Ureter (tissue), 1 donor: ENCODE results near the gene SPN. TPM values are rescaled to one million over a fixed set of nuclear protein-coding genes. Genes with fewer than 3 reads are reported as not detected.
"Not testable (repeated sequence)": the region's sequence is repeated elsewhere in the genome, so short reads cannot be mapped to it uniquely, and the experiment has no call there.

ENCODE experiments used
- DNase-seq: peaks from one replicate; pipeline ENCODE4 v3.0.0-alpha.2; 2020; ENCODE audit warnings: low spot score
- total RNA-seq: library from RNA; stranded (reverse); gene quantifications from one replicate; pipeline ENCODE4 v1.2.4, GENCODE V29; 2023
- donor health status: DM: yes; HTN: yes; CAD: no.

Gene SPN
- total RNA-seq, 1 donor from 2014 or later, result 4.2 TPM

DNA sequence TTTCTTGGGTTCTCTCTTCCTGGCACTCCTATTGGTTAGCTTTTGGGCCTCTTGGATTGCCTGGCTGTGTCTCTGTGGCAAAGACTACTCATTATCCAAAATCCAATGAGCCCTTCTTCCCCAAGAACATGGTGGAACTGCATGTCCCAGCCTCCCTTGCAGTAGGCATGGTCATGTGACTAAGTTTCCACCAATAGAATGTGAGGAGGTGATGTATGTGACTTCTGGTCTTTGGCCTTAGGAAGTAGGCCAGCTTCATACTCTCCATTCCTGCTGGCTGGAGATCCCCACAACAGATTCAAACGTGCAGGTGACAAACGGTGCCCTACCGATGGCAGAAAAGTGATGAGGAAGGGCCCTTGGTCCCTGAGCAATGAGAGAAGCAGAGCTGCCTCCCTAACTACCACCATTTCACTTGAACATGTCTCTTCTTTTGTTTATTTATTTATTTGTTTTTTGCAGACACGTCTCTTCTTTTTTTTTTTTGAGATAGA lies 17.3 kb upstream of the SPN start:
- DNase-seq, result no peak

DNA sequence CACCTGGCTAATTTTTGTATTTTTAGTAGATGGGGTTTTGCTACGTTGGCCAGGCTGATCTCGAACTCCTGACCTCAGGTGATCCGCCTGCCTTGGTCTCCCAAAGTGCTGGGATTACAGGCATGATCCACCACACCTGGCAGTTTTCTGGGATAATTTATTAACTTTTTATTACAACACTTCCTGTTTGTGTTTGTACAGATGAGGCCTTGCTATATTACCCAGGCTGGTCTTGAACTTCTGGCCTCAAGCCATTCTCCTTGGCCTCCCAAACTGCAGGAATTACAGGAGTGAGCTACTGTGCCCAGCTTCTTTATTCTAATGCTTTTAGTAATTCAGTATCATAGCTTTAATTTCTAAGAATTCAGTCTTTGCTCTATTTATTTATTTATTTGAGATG lies 16.1 kb upstream of the SPN start:
- no peak for DNase-seq

DNA sequence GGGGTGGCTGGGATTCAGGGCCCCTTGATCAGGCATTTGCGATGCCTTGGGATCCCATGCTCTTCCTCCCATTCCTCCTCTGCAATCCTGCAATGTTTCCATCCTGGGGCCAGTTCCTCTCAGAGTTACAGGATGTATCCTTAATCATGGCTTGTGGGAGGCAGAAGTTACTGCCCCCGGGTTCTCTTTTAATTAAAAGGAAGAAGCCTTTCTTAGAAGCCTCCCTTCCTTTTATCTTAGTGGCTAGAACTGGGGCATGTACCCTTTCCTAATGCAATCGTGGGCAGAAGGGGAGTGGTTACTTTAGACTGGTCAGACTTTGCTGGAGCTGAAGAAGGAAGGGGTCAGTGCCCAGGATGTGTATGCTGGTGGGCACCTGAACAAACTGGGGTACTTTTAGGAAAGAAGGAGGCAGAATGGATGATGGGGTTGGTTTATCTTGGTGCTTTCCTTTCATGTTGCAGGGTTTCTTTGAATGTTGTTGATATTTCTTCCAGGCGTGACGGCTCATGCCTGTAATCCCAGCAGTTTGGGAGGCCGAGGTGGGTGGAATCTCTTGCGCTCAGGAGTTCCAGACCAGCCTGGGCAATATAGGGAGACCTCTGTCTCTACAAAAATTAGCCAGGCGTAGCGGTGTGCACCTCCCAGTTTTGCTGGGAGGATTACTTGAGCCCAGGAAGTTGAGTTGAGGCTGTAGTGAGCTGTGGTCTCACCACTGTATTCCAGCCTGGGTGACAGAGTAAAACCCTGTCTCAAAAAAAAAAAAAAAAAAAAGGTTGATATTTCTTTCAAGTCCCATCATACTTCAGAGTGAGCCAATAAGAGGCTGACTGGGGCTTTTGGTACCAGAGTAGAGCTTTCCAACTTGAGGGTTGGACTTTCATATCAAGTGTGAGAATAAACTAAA lies 13.2 kb upstream of the SPN start:
- DNase-seq, result no peak

DNA sequence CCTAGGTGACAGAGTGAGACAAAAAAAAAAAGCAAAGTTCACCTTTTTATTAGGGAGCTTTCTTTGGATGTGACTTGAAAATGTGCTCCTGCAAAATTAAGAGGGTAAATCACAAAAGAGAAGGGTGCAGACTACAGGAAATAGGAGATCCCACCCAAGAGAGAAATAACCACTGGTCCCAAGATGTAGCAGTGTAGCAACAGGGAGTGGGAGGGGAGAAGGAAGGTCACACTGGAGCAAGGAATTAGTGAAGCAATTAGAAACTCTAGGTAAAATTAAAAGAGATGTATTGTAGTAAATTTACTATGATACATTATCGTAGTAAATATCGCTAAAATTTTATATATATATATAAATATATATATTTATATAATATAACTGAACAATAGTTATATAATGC lies 12.3 kb upstream of the SPN start:
- no peak for DNase-seq

DNA sequence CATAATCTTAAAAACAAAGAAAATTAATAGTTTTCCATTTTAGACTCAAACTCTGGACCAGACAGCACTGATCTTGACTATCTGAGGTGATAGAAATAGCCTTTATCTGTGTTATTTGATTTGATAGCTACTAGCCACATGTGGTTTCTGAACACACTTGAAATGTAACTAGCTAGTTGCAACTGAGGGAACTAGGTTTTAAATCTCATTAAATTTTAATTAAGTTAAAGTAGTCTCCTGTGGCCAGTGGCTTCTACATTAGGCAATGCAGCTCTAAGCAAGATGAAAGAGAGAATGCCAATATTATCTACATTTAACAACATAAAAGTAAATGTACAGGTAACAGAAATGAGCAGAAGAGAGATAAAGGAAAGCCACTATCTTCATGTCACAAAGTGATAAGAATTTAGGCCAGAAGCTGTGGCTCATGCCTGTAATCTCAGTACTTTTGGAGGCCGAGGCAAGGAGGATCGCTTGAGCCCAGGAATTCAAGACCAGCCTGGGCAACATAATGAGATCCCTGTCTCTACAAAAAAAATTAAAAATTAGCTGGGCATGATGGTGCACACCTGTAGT lies 11.2 kb upstream of the SPN start:
- no peak for DNase-seq

DNA sequence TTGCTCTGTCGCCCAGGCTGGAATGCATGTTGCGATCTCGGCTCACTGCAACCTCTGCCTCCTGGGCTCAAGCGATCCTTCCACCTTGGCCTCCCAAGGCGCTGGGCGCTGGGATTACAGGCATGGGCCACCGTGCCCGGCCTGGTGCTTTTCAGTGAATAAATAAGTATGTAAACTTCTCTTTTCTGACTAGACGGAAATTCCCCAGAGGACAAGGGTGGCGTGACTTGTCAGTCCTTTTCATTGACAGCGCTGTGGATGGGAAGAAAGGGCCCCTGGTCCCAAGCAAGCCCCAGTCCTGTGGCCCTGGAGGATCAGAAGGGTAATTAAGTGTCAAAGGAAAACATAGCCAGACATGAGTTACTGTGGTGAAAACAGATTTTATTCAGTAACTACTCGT lies 9.6 kb upstream of the SPN start:
- DNase-seq, result no peak

DNA sequence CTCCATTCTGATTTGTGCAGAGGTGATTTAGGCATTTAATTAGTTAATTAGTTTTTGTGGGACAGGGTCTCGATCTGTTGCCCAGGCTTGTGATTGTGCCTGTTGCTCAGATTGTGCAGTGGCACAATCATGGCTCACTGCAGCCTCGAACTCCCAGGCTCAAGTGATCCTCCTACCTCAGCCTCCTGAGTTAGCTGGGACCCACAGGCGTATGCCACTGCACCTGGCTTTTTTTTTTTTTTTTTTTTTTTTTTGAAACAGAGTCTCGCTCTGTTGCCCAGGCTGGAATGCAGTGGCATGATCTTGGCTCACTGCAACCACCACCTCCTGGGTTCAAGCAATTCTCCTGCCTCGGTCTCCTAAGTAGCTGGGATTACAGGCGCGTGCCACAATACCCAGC lies 9.2 kb upstream of the SPN start:
- DNase-seq, result not testable (repeated sequence)

DNA sequence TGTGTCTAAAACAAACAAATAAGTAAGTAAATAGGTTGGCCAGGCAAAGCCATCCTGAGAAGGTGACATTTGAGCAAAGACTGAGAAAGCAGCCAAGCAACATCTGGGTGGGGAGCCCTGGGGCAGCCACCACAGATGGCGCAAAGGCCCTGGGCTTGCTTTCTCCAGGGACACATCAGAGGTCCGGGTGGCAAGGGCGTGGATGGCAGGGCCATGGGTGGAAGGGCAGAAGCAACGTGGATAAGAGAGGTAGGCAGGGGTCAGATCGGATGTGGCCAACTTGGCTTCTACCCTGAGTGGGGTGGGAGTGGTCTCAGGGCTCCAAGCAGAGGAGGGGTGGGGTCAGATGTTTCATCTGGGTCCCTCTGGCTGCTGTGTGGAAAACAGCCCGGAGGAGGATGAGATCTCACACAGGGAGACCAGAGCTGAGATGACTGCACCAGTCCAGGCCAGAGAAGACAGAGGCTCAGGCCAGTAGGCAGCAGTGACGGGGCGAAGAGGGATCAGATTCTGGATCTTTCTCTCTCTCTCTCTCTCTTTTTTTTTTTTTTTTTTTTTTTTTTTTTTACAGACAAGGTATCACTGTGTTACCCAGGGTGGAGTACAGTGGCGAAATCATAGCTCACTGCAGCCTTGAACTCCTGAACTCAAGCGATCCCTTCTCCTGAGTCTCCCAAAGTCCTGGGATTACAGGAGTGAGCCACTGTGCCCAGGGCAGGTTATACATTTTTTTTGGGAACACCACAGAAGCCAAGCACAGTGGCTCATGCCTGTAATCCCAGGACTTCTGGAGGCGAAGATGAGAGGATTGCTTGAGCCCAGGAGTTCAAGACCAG lies 6.1 kb upstream of the SPN start:
- DNase-seq, result no peak

DNA sequence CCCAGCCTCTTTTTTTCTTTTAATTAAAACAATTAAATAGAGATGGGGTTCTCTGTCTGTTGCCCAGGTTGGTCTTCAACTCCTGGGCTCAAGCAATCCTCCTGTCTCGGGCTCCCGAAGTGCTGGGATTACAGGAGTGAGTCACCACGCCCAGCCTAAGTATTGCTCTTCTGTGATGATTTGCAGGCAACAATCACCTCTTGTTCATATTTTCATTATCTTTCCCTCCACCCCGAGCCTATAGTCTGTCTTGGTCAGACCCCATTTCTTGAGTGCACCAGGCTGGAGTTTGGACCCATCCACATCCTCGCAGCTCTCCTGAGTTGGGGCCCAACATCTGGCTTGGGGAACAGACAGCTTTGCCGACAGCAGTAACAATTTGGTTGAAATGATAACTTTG lies 4.3 kb upstream of the SPN start:
- DNase-seq, result no peak

DNA sequence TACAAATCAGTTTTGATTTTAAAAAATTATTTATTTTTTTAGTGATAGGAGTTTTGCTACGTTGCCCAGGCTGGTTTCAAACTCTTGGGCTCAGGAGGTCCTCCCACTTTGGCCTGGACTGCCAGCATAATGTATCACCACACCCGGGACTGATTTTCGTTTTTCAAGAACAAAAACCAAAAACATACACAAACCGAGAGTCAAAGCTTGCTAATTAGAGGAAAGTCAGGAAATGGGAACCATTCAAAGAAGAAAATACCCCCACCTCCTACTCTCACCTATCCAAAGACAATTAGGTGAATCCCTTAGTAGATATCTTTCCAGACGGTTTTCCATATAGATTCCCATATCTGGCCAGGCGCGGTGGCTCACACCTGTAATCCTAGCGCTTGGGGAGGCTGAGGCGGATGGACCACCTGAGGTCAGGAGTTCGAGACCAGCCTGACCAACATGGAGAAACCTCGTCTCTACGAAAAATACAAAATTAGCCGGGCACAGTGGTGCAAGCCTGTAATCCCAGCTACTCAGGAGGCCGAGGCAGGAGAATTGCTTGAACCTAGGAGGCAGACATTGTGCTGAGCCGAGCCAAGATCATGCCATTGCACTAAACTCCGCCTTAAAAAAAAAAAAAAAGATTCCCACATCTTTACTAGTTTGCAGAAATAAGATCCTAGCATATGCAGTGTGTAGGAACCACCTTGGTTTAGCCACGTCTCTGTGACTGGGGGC lies 883 bp upstream of the SPN start:
- no peak for DNase-seq

DNA sequence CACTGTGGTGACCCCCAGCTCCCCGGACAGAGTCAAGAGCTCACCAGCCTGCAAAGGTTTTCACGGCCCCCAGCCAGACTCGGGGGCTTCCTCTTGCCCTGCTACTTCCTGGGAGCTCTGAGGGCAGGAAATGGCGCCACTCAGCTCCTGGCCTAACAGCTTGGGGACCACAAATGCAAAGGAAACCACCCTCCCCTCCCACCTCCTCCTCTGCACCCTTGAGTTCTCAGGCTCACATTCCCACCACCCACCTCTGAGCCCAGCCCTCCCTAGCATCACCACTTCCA lies 375 bp upstream of the SPN start:
- no peak for DNase-seq

DNA sequence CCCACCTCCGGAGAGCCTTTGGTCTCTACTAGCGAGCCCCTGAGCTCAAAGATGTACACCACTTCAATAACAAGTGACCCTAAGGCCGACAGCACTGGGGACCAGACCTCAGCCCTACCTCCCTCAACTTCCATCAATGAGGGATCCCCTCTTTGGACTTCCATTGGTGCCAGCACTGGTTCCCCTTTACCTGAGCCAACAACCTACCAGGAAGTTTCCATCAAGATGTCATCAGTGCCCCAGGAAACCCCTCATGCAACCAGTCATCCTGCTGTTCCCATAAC lies 702 bp downstream of the SPN start:
- DNase-seq, result no peak

DNA sequence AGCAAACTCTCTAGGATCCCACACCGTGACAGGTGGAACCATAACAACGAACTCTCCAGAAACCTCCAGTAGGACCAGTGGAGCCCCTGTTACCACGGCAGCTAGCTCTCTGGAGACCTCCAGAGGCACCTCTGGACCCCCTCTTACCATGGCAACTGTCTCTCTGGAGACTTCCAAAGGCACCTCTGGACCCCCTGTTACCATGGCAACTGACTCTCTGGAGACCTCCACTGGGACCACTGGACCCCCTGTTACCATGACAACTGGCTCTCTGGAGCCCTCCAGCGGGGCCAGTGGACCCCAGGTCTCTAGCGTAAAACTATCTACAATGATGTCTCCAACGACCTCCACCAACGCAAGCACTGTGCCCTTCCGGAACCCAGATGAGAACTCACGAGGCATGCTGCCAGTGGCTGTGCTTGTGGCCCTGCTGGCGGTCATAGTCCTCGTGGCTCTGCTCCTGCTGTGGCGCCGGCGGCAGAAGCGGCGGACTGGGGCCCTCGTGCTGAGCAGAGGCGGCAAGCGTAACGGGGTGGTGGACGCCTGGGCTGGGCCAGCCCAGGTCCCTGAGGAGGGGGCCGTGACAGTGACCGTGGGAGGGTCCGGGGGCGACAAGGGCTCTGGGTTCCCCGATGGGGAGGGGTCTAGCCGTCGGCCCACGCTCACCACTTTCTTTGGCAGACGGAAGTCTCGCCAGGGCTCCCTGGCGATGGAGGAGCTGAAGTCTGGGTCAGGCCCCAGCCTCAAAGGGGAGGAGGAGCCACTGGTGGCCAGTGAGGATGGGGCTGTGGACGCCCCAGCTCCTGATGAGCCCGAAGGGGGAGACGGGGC lies 1.3 kb downstream of the SPN start:
- no peak for DNase-seq

DNA sequence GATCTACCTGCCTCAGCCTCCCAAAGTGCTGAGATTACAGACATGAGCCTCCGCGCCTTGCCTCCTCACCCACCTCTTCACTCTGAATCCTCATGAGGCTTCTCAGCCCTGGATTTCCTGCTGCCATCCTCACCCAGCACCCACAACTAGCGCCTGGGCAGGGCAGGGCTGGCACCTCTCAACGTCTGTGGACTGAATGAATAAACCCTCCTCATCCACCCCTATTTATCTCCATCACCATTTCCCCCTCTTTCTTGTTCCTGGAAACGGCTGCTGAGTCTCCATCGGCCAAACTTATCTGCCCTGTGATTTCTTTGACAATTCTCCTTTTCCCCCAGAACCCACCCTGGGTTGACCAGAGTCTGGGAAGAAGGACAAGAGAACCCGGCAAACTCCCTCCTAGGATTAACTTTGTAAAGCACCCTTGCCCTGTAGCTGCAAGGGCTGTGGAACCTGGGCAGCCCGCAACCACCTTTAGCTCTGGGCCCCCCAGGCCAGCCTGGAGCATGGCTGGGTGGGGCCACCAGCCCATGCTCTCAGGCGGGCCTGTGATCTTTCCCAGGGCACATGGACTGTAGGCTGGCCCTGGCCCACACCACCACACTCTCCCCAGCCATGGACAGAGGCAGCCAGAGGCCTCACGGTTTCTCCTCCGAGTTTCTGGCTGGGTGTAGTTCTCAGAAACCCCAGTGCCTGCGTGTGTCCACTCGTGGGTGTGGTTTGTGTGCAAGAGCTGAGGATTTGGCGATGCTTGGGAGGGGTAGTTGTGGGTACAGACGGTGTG lies 2.4 kb downstream of the SPN start:
- no peak for DNase-seq

DNA sequence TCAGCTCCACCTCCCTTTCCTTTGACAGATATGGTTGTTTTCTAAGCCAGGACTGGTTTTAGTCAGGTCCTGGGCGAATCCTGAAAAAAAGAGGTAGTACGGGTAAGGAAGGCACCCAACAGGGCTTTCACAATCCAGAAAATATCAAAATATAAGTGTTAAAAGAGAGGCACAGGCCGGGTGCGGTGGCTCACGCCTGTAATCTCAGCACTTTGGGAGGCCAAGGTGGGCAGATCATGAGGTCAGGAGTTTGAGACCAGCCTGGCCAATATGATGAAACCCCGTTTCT lies 4.2 kb downstream of the SPN start:
- not testable (repeated sequence) for DNase-seq

DNA sequence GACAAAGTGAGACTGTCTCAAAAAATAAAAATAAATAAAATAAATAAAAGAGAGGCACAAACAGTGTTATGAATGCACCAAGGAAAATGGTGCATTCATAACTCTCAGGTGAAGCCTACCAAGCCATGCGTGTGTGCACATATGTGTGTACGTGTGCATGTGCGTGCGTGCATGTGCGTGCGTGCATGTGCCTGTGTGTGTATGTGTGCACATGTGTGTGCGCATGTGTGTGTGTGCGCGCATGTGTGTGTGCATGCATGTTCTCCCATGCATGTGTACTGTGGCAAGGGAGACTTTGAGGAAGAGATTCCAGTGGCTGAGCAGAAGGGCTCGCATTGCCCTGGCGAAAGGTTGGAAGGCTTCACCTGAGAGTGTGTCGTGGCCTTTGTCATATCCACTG lies 4.7 kb downstream of the SPN start:
- DNase-seq, result no peak

DNA sequence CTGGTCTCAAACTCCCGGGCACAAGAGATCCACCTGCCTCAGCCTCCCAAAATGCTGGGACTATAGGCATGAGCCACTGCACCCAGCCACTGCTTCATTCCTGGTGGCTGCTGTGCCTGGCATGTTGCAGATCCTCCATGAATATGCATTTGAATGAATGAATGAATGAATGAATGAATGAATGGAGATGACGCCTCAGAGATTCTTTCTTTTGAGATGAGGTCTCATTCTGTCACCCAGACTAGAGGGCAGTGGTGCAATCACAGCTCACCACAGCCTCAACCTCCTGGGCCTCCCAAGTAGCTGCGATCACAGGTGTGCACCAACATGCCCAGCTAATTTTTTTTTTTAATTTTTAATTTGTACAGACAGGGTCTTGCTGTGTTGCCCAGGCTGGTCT lies 5.2 kb downstream of the SPN start:
- no peak for DNase-seq

DNA sequence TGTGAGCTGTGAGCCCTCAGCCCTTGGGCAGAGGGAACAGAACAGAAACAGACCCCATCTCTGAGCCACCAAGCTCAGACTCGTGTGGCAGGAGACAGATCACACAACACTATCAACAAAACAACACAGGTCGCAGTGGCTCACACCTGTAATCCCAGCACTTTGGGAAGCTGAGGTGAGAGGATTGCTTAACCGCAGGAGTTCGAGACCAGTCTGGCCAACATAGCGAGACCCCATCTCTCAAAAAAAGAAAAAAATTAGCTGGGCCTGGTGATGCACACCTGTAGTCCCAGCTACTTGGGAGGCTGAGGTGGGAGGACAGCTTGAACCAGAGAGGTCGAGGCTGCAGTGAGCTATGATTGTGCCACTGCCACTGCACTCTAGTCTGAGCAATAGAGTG lies 10.5 kb downstream of the SPN start:
- DNase-seq, result no peak

DNA sequence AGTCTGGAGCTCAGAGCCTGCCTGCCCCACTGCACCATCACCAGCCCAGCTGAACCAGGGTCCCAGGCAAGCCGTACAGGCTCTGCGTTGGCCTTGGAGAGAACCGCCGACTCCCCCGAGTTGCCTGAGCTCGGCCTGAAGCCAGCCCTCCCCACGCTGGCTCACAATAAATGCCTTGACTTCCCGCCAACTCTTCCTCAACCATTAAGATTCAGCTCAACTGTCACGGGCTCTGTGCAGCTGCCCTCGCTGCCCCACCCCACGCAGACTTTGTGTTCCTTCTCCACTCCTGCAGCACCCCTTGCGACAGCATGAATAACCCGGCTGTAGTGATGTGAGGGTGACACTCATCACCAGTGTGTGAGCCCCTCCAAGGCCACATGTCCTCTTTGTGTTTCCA lies 11.1 kb downstream of the SPN start:
- DNase-seq, result no peak

DNA sequence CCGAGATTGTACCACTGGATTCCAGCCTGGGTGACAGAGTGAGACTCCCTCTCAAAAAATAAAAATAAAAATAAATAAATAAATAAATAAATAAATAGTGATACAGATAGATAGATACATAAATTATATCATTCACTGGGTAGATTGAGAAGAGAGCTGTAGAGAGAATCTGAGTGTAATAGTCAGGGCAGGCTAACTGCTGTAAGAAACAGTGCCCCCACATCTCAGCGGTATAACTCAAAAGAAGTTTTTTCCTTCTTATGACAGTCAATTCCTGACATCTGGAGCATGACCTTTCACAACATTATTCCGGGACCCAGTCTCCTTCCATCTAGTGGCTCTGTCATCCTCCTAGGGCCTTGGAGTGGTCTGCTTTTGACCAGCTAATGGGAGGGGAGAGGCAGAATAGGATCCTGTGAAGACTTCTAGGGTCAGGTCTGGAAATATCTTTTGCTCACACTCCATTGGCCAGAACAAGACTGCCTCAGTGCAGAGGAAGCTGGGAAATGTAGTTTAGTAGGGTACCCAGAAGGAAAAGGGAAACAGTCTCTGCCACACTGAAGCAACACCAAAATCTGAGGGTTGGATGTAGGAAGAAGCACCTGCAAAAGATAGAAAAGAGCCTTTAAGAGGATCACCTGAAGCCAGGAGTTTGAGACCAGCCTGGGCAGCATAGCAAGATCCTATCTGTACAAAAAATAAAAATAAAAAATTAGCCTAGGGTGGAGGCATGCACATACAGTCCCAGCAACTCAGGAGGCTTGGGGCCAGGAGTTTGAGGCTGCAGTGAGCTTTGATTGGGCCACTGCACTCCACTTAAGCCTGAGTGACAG lies 13.0 kb downstream of the SPN start:
- DNase-seq, result no peak
